ENCODE results near the gene EIF4E2.

EIF4E2 gene

DNA sequence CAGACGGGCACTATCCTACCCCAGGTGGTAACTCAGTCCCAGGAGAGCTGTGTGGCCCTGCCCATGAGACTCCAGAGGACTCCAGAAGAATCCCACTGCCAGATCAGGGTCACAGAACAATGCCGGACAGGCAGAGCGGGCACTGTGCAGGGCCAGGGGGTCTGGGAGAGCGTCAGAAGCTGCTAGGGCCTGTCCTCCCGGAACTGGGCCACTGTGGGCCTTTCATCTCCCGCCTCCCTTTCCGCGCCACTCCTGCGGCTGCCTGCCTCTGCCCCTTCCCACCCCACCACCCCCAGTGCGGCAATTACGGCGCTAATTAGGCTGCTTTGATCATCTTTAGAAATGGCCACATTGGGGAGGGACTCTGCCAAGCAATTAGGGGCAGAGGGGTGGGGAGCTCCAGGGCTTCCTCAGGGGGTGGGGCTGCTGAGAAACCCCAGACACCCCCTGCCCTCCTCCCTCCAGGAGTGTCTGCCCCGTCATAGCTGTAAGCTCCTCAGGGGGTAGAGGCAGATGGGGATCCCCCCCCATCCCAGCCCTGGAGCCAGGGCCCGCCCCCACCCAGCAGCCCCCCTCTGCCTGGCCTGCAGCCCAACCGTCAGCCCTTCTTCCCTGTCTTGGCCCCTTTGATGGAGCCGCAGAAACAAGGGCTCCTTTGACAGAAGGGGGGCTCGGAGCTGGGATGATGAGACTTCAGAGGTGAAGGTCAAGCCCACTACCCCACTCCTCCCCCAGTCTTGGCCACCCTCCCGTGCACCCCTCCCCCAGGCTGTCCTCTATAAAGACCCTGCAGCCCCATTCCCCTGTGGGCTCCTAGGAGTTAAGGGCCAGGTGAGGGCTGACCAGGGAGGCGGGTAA is 30.7 kb upstream of the EIF4E2 start, which contains the start of gene PRSS56:
PRSS56 (plus strand) TSS at position 808 of the 858 bp plus-strand sequence. CDS start 211 bp downstream, outside the sequence.
- H3K27me3 ChIP-seq (ENCODE audit: low read length): no peaks in the 10 kb centered on the region
- no peaks in the 10 kb centered on the region for H3K79me2 ChIP-seq (ENCODE audit: insufficient read depth, low read length)
- H3K9me2 ChIP-seq (replicated peaks; ENCODE audit: insufficient read depth, low read length): no peaks in the 10 kb centered on the region
- TF ChIP-seq, protein P1, sequence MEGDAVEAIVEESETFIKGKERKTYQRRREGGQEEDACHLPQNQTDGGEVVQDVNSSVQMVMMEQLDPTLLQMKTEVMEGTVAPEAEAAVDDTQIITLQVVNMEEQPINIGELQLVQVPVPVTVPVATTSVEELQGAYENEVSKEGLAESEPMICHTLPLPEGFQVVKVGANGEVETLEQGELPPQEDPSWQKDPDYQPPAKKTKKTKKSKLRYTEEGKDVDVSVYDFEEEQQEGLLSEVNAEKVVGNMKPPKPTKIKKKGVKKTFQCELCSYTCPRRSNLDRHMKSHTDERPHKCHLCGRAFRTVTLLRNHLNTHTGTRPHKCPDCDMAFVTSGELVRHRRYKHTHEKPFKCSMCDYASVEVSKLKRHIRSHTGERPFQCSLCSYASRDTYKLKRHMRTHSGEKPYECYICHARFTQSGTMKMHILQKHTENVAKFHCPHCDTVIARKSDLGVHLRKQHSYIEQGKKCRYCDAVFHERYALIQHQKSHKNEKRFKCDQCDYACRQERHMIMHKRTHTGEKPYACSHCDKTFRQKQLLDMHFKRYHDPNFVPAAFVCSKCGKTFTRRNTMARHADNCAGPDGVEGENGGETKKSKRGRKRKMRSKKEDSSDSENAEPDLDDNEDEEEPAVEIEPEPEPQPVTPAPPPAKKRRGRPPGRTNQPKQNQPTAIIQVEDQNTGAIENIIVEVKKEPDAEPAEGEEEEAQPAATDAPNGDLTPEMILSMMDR (IDR thresholded peaks at IDR 0.05; ENCODE audit: insufficient read depth, low read length, poor library complexity, severe bottlenecking): no peak
- TF ChIP-seq EZH2phosphoT487 (conservative IDR thresholded peaks at IDR 0.05; ENCODE audit: low read length): no peak
- H3K27ac ChIP-seq (ENCODE audit: low read depth, low read length): no peak within 1 kb of the TSS
- no peak within 1 kb of the TSS for H3K4me2 ChIP-seq (ENCODE audit: low read depth, low read length, poor library complexity, severe bottlenecking)
- H3K9ac ChIP-seq (ENCODE audit: low read length): no peak within 1 kb of the TSS
- H3F3A ChIP-seq (ENCODE audit: insufficient read depth): no peaks in the 10 kb centered on the region
- no peaks in the 10 kb centered on the region for H3K9me3 ChIP-seq (ENCODE audit: insufficient read depth, low read length)
- H3K36me3 ChIP-seq (ENCODE audit: low read length): no peaks in the 10 kb centered on the region
- H4K20me1 ChIP-seq (ENCODE audit: low read depth, low read length): no peaks in the 10 kb centered on the region
- no peak within 1 kb of the TSS for H3K4me3 ChIP-seq (ENCODE audit: insufficient read depth, low read length, poor library complexity, severe bottlenecking)
- H2AFZ ChIP-seq (ENCODE audit: low read depth, low read length, severe bottlenecking): no peak within 1 kb of the TSS

DNA sequence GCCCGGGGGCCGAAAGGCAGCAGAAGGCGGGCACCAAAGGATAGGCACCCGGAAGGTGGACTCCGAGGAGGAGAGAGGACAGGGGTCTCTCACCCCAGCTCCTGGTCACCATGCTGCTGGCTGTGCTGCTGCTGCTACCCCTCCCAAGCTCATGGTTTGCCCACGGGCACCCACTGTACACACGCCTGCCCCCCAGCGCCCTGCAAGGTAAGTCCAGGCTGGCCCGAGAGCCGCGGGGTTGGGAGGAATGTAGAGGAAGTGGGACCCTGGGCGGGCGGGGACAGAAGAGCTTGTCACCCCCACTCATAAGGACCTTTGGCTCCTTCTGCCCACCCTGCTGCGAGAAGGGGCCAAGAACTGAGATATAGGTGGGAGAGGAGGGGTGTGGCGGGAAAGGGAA is 30.0 kb upstream of the EIF4E2 start:
- no peak overlapping the region for H3K27ac ChIP-seq (ENCODE audit: low read depth, low read length)
- no peak overlapping the region for H3K4me3 ChIP-seq (ENCODE audit: insufficient read depth, low read length, poor library complexity, severe bottlenecking)
- H4K20me1 ChIP-seq (ENCODE audit: low read depth, low read length): no peaks in the 10 kb centered on the region
- no peak for TF ChIP-seq EZH2phosphoT487 (conservative IDR thresholded peaks at IDR 0.05; ENCODE audit: low read length)
- TF ChIP-seq, protein P1 (IDR thresholded peaks at IDR 0.05; ENCODE audit: insufficient read depth, low read length, poor library complexity, severe bottlenecking): no peak
- no peaks in the 10 kb centered on the region for H3K27me3 ChIP-seq (ENCODE audit: low read length)
- no peaks in the 10 kb centered on the region for H3K79me2 ChIP-seq (ENCODE audit: insufficient read depth, low read length)
- no peaks in the 10 kb centered on the region for H3K36me3 ChIP-seq (ENCODE audit: low read length)
- H3K4me2 ChIP-seq (ENCODE audit: low read depth, low read length, poor library complexity, severe bottlenecking): no peak overlapping the region
- H3K9ac ChIP-seq (ENCODE audit: low read length): no peak overlapping the region
- no peak overlapping the region for H2AFZ ChIP-seq (ENCODE audit: low read depth, low read length, severe bottlenecking)
- no peaks in the 10 kb centered on the region for H3F3A ChIP-seq (ENCODE audit: insufficient read depth)
- no peaks in the 10 kb centered on the region for H3K9me2 ChIP-seq (replicated peaks; ENCODE audit: insufficient read depth, low read length)
- no peaks in the 10 kb centered on the region for H3K9me3 ChIP-seq (ENCODE audit: insufficient read depth, low read length)

DNA sequence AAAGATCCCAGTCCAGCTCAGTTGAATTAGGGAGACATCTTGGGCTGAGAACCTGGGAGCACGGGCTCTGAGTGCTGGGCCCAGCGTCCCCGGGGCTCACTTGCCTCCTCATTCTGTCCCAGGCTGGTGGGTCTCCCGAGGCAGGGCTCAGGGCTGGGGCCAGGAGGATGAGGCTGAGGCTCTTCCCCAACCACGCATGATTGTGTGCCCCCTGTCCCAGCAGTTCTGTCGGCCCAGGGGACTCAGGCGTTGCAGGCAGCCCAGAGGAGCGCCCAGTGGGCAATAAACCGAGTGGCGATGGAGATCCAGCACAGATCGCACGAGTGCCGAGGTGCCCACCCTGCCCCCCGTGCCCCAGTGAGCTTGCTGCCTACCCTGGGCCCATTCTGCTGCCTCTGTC is 29.4 kb upstream of the EIF4E2 start:
- no peak overlapping the region for H2AFZ ChIP-seq (ENCODE audit: low read depth, low read length, severe bottlenecking)
- H3K4me3 ChIP-seq (ENCODE audit: insufficient read depth, low read length, poor library complexity, severe bottlenecking): no peak overlapping the region
- no peaks in the 10 kb centered on the region for H3K9me3 ChIP-seq (ENCODE audit: insufficient read depth, low read length)
- H3K27me3 ChIP-seq (ENCODE audit: low read length): no peaks in the 10 kb centered on the region
- H3K79me2 ChIP-seq (ENCODE audit: insufficient read depth, low read length): no peaks in the 10 kb centered on the region
- H3K27ac ChIP-seq (ENCODE audit: low read depth, low read length): no peak overlapping the region
- H3K4me2 ChIP-seq (ENCODE audit: low read depth, low read length, poor library complexity, severe bottlenecking): no peak overlapping the region
- no peak overlapping the region for H3K9ac ChIP-seq (ENCODE audit: low read length)
- no peaks in the 10 kb centered on the region for H3K36me3 ChIP-seq (ENCODE audit: low read length)
- H4K20me1 ChIP-seq (ENCODE audit: low read depth, low read length): no peaks in the 10 kb centered on the region
- no peaks in the 10 kb centered on the region for H3F3A ChIP-seq (ENCODE audit: insufficient read depth)
- TF ChIP-seq EZH2phosphoT487 (conservative IDR thresholded peaks at IDR 0.05; ENCODE audit: low read length): no peak
- TF ChIP-seq, protein P1 (IDR thresholded peaks at IDR 0.05; ENCODE audit: insufficient read depth, low read length, poor library complexity, severe bottlenecking): no peak
- no peaks in the 10 kb centered on the region for H3K9me2 ChIP-seq (replicated peaks; ENCODE audit: insufficient read depth, low read length)

Measured in SU-DHL-6 (cell line).